OCI-LY3 (cell line): ENCODE results near the gene TTC28.
"Not testable (repeated sequence)": the region's sequence is repeated elsewhere in the genome, so short reads cannot be mapped to it uniquely, and the experiment has no call there.

ENCODE experiments used
- H2AFZ ChIP-seq: fragments of 200-600, 300-600 bp; shearing (Covaris generic); 2 replicates; pipeline ENCODE4 v1.6.0; 2014; ENCODE audit warnings: antibody characterized with exemption, low read depth, low read length
- H3K27ac ChIP-seq: fragments of 200-600, 300-600 bp; sonication (generic); 2 replicates; pipeline ENCODE4 v1.5.1; 2014; ENCODE audit warnings: mild to moderate bottlenecking, low read length, moderate library complexity, mixed read lengths
- H3K27me3 ChIP-seq: fragments of 200-600, 300-600 bp; sonication (generic); 2 replicates; pipeline ENCODE4 v1.6.1; 2014; ENCODE audit warnings: low read depth, low read length, mixed read lengths
- H3K36me3 ChIP-seq: fragments of 200-600, 300-600 bp; sonication (generic); replicated peaks from 2 replicates; pipeline ENCODE3; 2014; ENCODE audit warnings: low read depth, low read length, mixed read lengths
- H3K4me1 ChIP-seq: fragments of 300-600, 200-600 bp; sonication (generic); 2 replicates; pipeline ENCODE4 v1.6.1; 2014; ENCODE audit warnings: low read length, mixed read lengths
- H3K4me2 ChIP-seq: fragments of 200-600, 300-600 bp; sonication (generic); 2 replicates; pipeline ENCODE4 v1.6.1; 2014; ENCODE audit warnings: low read length, mixed read lengths
- H3K4me3 ChIP-seq: fragments of 300-600, 200-600 bp; sonication (generic); 2 replicates; pipeline ENCODE4 v1.5.1; 2014; ENCODE audit warnings: antibody characterized with exemption, mild to moderate bottlenecking, low read length, moderate library complexity
- H3K79me2 ChIP-seq: fragments of 300-600, 200-600 bp; shearing (Covaris generic); 2 replicates; pipeline ENCODE4 v1.6.1; 2014; ENCODE audit warnings: mild to moderate bottlenecking, low read length, mixed read lengths
- H3K9ac ChIP-seq: fragments of 300-600, 200-600 bp; shearing (Covaris generic); 2 replicates; pipeline ENCODE4 v1.6.0; 2014; ENCODE audit warnings: mild to moderate bottlenecking, low read length, moderate library complexity
- H3K9me3 ChIP-seq: fragments of 200-600, 300-600 bp; shearing (Covaris generic); 2 replicates; pipeline ENCODE4 v1.6.1; 2014; ENCODE audit warnings: low read length, mixed read lengths; ENCODE audit not compliant: insufficient read depth
- H4K20me1 ChIP-seq: fragments of 200-600, 300-600 bp; sonication (generic); 2 replicates; pipeline ENCODE4 v1.6.1; 2016; ENCODE audit warnings: low read length, mixed read lengths; ENCODE audit not compliant: insufficient read depth
- CTCF ChIP-seq: fragments of 200-600, 300-600 bp; sonication (generic); IDR thresholded peaks from 2 replicates; pipeline ENCODE4 v1.5.1; 2014; ENCODE audit warnings: antibody characterized with exemption, low read length, low read depth
- EZH2phosphoT487 ChIP-seq: fragments of 200-600 bp; shearing (Covaris generic); IDR thresholded peaks from 2 replicates; pipeline ENCODE4 v1.6.1; 2018; ENCODE audit warnings: antibody characterized with exemption, mixed run types, low read depth

Gene TTC28

DNA sequence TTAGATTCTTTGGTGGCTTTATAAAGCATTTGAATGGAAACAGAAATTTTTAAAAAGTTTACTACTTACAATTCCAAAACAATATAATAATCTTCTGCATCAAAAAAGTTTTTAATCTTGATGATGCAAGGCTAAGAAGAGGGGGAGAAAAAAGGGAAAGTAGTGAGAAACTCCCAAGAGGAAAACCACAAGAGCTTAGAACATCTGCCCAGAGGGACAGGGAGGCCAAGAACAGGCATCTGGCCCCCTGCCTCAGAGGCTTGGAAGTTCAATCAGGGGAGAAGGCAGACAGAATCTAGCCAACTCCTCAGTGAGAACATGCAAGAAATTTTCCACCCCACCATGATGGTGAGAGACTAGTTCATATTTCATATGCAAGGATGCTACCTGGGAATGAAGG lies 23.8 kb upstream of the TTC28 start:
- TF ChIP-seq EZH2phosphoT487: no peak
- no peak for TF ChIP-seq CTCF
- peak overlapping the region; percentile 39 for H3K4me2 ChIP-seq
- H3K4me1 ChIP-seq: peaks cover 33% of the 10 kb centered on the region
- H3K27me3 ChIP-seq: no peaks in the 10 kb centered on the region
- no peak overlapping the region for H3K9ac ChIP-seq
- H3K79me2 ChIP-seq: no peaks in the 10 kb centered on the region
- no peaks in the 10 kb centered on the region for H3K9me3 ChIP-seq
- peaks cover 25% of the 10 kb centered on the region for H3K36me3 ChIP-seq
- H3K4me3 ChIP-seq: no peak overlapping the region
- H4K20me1 ChIP-seq: no peaks in the 10 kb centered on the region
- H3K27ac ChIP-seq: peak overlapping the region; percentile 50
- H2AFZ ChIP-seq: no peak overlapping the region

DNA sequence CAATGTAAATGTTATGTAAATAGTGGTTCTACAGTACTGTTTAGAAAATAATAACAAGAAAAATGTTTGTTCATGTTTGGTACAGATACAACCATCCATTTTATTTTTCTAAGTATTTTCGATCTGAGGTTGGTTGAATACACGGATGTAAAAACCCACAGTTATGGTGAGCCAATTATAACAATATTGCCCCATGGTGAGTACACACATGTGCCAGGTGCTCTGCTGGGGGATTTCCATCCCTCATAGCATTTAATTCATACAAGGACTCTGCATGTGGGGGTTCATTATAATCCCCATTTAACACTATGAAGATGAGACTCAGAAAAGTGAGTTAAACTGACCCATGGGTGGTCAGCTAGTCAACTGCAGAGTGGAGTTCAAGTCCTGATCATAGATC lies 23.3 kb upstream of the TTC28 start:
- Histone ChIP-seq H3K9me3 (no peaks in the 10 kb centered on the region), H3K4me1 (peaks cover 33% of the 10 kb centered on the region), H3K9ac (no peak overlapping the region; the same call in 1 of the 2 replicates), H3K4me3 (peak overlapping the region; percentile 18; the same call in 1 of the 2 replicates), H3K27ac (peak overlapping the region; percentile 50), H3K27me3 (no peaks in the 10 kb centered on the region), H3K4me2 (peak overlapping the region; percentile 39), H3K36me3 (peaks cover 27% of the 10 kb centered on the region), H3K79me2 (no peaks in the 10 kb centered on the region), H4K20me1 (no peaks in the 10 kb centered on the region), H2AFZ (no peak overlapping the region)
- TF ChIP-seq EZH2phosphoT487: no peak
- TF ChIP-seq CTCF: no peak

DNA sequence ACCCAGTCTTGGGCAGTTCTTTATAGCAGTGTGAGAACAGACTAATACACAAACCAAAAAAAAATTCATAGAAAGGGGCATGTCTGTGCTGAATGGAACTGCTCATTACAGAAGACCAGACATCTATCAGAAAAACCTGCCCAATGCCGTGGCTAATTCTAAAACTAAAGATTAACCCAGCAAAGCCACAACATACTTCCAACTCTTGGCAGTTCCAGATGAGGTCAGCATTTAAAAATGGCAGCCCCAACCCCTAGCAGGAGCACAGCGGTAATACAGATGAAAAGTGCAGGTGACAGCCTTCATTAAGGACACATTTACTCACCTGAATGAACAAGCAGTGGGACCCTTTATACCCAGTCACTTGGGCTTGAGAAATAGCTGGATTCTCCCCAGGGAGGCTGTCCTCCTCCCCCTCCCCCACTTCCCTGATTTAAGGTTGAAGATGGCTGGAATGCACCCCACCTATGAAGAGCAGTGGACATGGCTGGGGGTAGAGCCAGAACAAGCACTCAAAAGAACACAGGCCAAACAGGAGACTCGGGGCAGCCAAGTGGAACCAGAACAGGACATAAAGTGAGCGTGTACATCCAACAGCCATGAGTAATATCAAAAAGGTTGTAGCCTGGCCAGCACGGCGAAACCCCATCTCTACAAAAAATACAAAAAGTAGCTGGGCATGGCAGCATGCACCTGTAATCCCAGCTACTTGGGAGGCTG lies 13.6 kb upstream of the TTC28 start:
- H3K4me3 ChIP-seq, H3K9ac ChIP-seq, H3K36me3 ChIP-seq, H3K79me2 ChIP-seq, H3K9me3 ChIP-seq, H3K27me3 ChIP-seq, H2AFZ ChIP-seq, H4K20me1 ChIP-seq: not testable (repeated sequence)
- H3K4me1 ChIP-seq: peaks cover 10% of the 10 kb centered on the region
- H3K4me2 ChIP-seq: 0 out of 2 replicates have a peak overlapping the region, but pooled peaks have one; percentile 1
- peak overlapping the region; percentile 51 for H3K27ac ChIP-seq

- H3K9me3 ChIP-seq, H4K20me1 ChIP-seq, H3K9ac ChIP-seq, H3K27ac ChIP-seq, H2AFZ ChIP-seq, H3K27me3 ChIP-seq, H3K4me3 ChIP-seq, H3K4me2 ChIP-seq, H3K79me2 ChIP-seq, H3K36me3 ChIP-seq: not testable (repeated sequence)
- peaks cover 10% of the 10 kb centered on the region for H3K4me1 ChIP-seq
These were observed 10.2 kb upstream of the TTC28 start for GRCh38 chr22:28689796-28690195.

DNA sequence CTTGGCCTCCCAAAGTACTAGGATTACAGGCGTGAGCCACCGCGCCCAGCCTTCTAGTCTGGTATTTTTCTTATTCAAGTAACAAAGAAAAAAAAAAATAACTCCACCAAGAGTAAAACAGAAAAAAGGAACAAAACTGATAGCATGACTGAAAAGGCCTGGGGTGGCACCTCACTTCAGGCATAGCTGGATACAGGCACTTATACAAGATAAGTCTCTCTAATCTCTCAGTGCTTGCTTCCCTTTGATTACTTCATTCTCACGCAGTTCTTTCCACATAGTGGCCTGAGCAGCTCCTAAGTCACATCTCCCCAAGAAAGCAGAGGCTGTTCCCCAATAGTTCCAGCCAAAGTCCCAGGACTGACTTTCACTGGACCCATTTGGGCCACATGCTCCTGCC lies 3.3 kb upstream of the TTC28 start:
- not testable (repeated sequence) for H4K20me1 ChIP-seq

DNA sequence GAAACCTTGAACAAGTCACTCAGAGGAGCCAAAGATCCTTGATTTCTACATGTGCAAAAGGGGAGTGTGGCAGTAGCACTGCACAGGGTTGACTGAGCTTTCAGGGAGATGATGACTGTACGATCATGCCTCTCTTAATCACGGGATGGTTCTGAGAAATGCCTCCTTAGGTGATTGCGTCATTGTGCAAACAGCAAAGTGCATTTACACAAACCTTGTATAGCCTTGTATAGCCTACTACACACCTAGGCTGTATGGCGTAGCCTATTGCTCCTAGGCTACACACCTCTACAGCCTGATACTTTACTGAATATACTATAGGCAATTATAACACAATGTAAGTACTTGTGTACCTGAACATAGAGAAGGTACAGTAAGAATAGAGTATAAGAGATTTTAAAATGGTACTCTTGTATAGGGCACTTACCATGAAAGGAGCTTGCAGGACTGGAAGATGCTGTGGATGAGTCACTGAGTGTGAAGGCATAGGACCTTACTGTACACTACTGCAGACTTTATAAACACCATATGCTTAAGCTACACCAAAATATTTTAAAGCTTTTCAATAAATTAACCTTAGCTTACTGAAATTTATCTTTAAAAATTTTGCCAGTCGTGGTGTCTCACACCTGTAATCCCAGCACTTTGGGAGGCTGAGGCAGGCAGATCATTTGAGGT lies 1.3 kb upstream of the TTC28 start:
- not testable (repeated sequence) for H3K27me3 ChIP-seq, H4K20me1 ChIP-seq, H3K9me3 ChIP-seq, H3K4me3 ChIP-seq, H3K79me2 ChIP-seq, H3K36me3 ChIP-seq, H3K9ac ChIP-seq, H3K4me2 ChIP-seq, H3K4me1 ChIP-seq, H2AFZ ChIP-seq, H3K27ac ChIP-seq

More for the DNA sequence above, 3.3 kb upstream of the TTC28 start:
- H3K4me2 ChIP-seq, H3K79me2 ChIP-seq, H2AFZ ChIP-seq, H3K27me3 ChIP-seq, H3K4me1 ChIP-seq, H3K27ac ChIP-seq, H3K9me3 ChIP-seq, H3K4me3 ChIP-seq, H3K9ac ChIP-seq, H3K36me3 ChIP-seq: not testable (repeated sequence)

- H3K4me3 ChIP-seq: peak overlapping the region; percentile 89
- H3K4me1 ChIP-seq: peaks cover 11% of the 10 kb centered on the region
- H3K27ac ChIP-seq, H3K36me3 ChIP-seq, H3K9me3 ChIP-seq, H3K79me2 ChIP-seq, H3K27me3 ChIP-seq: not testable (repeated sequence)
- H4K20me1 ChIP-seq: peaks cover 14% of the 10 kb centered on the region
- peak overlapping the region; percentile 96 for H2AFZ ChIP-seq
- H3K9ac ChIP-seq: peak overlapping the region; percentile 83
- H3K4me2 ChIP-seq: peak overlapping the region; percentile 91
These were observed 646 bp downstream of the TTC28 start for GRCh38 chr22:28678778-28679610.
